Uterus (tissue), 2 donors: Measurements from ENCODE around the gene MSL2.

Experiments used
- CTCF ChIP-seq, 4 experiments: fragments of 200-600 bp in 2 of 4; fragments of 450-650 bp in 2 of 4; sonication (generic) in 2 of 4; IDR thresholded peaks; one replicate each; pipeline ENCODE4 v1.5.1; 2016 to 2019; ENCODE audit warnings: antibody characterized with exemption in 4 of 4, mild to moderate bottlenecking in 2 of 4, moderate library complexity in 1 of 4
- POLR2A ChIP-seq, 2 donors: fragments of 450-650 bp; IDR thresholded peaks; one replicate each; pipeline ENCODE4 v1.6.1; 2016; ENCODE audit warnings: antibody characterized with exemption in 2 of 2, mild to moderate bottlenecking in 1 of 2, moderate library complexity in 1 of 2

- no peak for TF ChIP-seq CTCF (IDR thresholded peaks at IDR 0.05)
- TF ChIP-seq POLR2A (IDR thresholded peaks at IDR 0.05): no peak
Measured at GRCh38 chr3:136152963-136153362, 43.2 kb downstream of the MSL2 start.
